ENCODE measurements around the gene NOX5. TPM values are rescaled to one million over a fixed set of nuclear protein-coding genes. Genes with fewer than 3 reads are reported as not detected.
"Not testable (repeated sequence)": the region's sequence is repeated elsewhere in the genome, so short reads cannot be mapped to it uniquely, and the experiment has no call there.

The NOX5 gene
- total RNA-seq, 5 donors from 2014 or later (not counting 1 experiment from before 2014, with no cell fraction given): 0.10 TPM; not detected in 4

DNA sequence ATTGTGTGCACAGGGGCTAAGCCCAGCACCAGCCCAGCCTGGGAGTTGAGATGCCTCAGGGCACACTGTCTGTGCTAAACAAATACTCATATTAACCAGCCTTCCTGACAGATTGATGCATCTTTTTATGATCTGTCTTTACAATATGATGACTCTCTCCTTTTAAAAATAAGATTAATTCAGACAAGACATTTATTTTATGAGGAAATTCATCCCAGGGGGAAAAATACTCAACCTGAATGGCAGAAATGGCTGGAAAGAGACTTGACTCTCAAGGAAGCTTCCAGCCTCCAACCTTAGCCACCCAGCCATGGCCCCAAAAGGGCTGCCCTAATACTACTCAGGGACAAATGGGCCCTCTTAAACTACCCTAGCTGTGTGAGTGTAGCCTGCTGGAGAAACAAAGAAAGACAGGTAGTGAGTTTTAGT, 46.9 kb downstream of the NOX5 start:
- Mint-ChIP-seq H3K27ac (peak overlapping the region; percentile 86 to 90), H3K27me3 (peaks cover 5 to 10% of the 10 kb centered on the region in 2 donors), H3K9me3 (no peaks in the 10 kb centered on the region), H3K4me3 (no peak overlapping the region), H3K36me3 (no peaks in the 10 kb centered on the region), H3K4me1 (peaks cover 29 to 38% (median 29%) of the 10 kb centered on the region in 3 donors)
- DNase-seq (no peak), ATAC-seq (replicated peaks in 1 of 4) (no peak)
- ChIA-PET CTCF (interaction anchor here in 1 of 2 donors (0.7 kb wide), 1 partner anchor 24 kb away, joined by 3 read pairs; no protein-coding TSS in a partner anchor), POLR2A (no interaction called here)
- Histone ChIP-seq H3K27ac (ENCODE audit: low read length) (no peak overlapping the region), H3K27me3 (replicated peaks in 1 of 2; ENCODE audit: control insufficient read depth in 2 of 2, extremely low read depth in 1 of 2, insufficient read depth in 2 of 2, low read length in 1 of 2) (peaks cover 0 to 20% of the 10 kb centered on the region in 2 experiments), H3K4me3 (ENCODE audit: control insufficient read depth in 1 of 2, extremely low read depth in 1 of 2, low read length in 1 of 2) (no peak overlapping the region), H3K9me3 (no peaks in the 10 kb centered on the region), H3K36me3 (ENCODE audit: control insufficient read depth in 2 of 2, extremely low read depth in 1 of 2, insufficient read depth in 1 of 2, low read length in 1 of 2) (no peaks in the 10 kb centered on the region), H3K4me1 (ENCODE audit: control insufficient read depth in 1 of 2, extremely low read depth in 1 of 2, insufficient read depth in 2 of 2, low read length in 2 of 2) (peaks cover 5 to 27% of the 10 kb centered on the region in 2 experiments)

GRCh38 chr15:69064649-69065048, 50.2 kb downstream of the NOX5 start:
- peaks cover 0 to 14% of the 10 kb centered on the region in 2 donors for H3K27me3 Mint-ChIP-seq

GRCh38 chr15:69066007-69066995, 51.8 kb downstream of the NOX5 start:
- Histone ChIP-seq H3K36me3 (ENCODE audit: control insufficient read depth in 2 of 2, extremely low read depth in 1 of 2, insufficient read depth in 1 of 2, low read length in 1 of 2) (no peaks in the 10 kb centered on the region), H3K4me3 (ENCODE audit: control insufficient read depth in 1 of 2, extremely low read depth in 1 of 2, low read length in 1 of 2) (no peak overlapping the region), H3K9me3 (no peaks in the 10 kb centered on the region), H3K27me3 (replicated peaks in 1 of 2; ENCODE audit: control insufficient read depth in 2 of 2, extremely low read depth in 1 of 2, insufficient read depth in 2 of 2, low read length in 1 of 2) (peaks cover 0 to 4% of the 10 kb centered on the region in 2 experiments), H3K4me1 (ENCODE audit: control insufficient read depth in 1 of 2, extremely low read depth in 1 of 2, insufficient read depth in 2 of 2, low read length in 2 of 2) (peaks cover 0 to 3% of the 10 kb centered on the region in 2 experiments), H3K27ac (ENCODE audit: low read length) (no peak overlapping the region)
- peaks cover 0 to 3% (median 2%) of the 10 kb centered on the region in 3 donors for H3K9me3 Mint-ChIP-seq
- no peaks in the 10 kb centered on the region for H3K36me3 Mint-ChIP-seq
- peaks cover 3 to 20% of the 10 kb centered on the region in 2 donors for H3K27me3 Mint-ChIP-seq
- 89% methylated on average over 7 of the region's 9 CpGs for WGBS (ENCODE audit: insufficient coverage)
- ATAC-seq (replicated peaks in 1 of 4) (no peak), DNase-seq (no peak)
- no peak overlapping the region for H3K4me3 Mint-ChIP-seq
- no peak overlapping the region for H3K27ac Mint-ChIP-seq
- H3K4me1 Mint-ChIP-seq: peaks cover 4 to 12% (median 5%) of the 10 kb centered on the region in 3 donors
- POLR2A ChIA-PET: interaction anchor here in 1 of 2 donors (0.5 kb wide), 1 partner anchor 8 kb away, joined by 6 read pairs; no protein-coding TSS in a partner anchor
- CTCF ChIA-PET: no interaction called here

More at GRCh38 chr15:69064649-69065048, 50.2 kb downstream of the NOX5 start:
- Histone ChIP-seq H3K4me3 (ENCODE audit: control insufficient read depth in 1 of 2, extremely low read depth in 1 of 2, low read length in 1 of 2) (no peak overlapping the region), H3K27ac (ENCODE audit: low read length) (no peak overlapping the region), H3K36me3 (ENCODE audit: control insufficient read depth in 2 of 2, extremely low read depth in 1 of 2, insufficient read depth in 1 of 2, low read length in 1 of 2) (no peaks in the 10 kb centered on the region), H3K9me3 (no peaks in the 10 kb centered on the region), H3K27me3 (replicated peaks in 1 of 2; ENCODE audit: control insufficient read depth in 2 of 2, extremely low read depth in 1 of 2, insufficient read depth in 2 of 2, low read length in 1 of 2) (peaks cover 0 to 2% of the 10 kb centered on the region in 2 experiments), H3K4me1 (ENCODE audit: control insufficient read depth in 1 of 2, extremely low read depth in 1 of 2, insufficient read depth in 2 of 2, low read length in 2 of 2) (peaks cover 2 to 18% of the 10 kb centered on the region in 2 experiments)
- Mint-ChIP-seq H3K4me1 (peaks cover 19 to 29% (median 21%) of the 10 kb centered on the region in 3 donors), H3K36me3 (no peaks in the 10 kb centered on the region), H3K27ac (no peak overlapping the region), H3K4me3 (no peak overlapping the region), H3K9me3 (no peaks in the 10 kb centered on the region)
- ChIA-PET CTCF (no interaction called here), POLR2A (no interaction called here)
- 87% methylated on average over 3 of the region's 3 CpGs for whole genome bisulfite sequencing (ENCODE audit: insufficient coverage)
- ATAC-seq (replicated peaks in 1 of 4): no peak
- DNase-seq: no peak

- Histone ChIP-seq H3K4me1 (ENCODE audit: control insufficient read depth in 1 of 2, extremely low read depth in 1 of 2, insufficient read depth in 2 of 2, low read length in 2 of 2) (no peaks in the 10 kb centered on the region), H3K36me3 (ENCODE audit: control insufficient read depth in 2 of 2, extremely low read depth in 1 of 2, insufficient read depth in 1 of 2, low read length in 1 of 2) (no peaks in the 10 kb centered on the region), H3K27me3 (replicated peaks in 1 of 2; ENCODE audit: control insufficient read depth in 2 of 2, extremely low read depth in 1 of 2, insufficient read depth in 2 of 2, low read length in 1 of 2) (peaks cover 0 to 4% of the 10 kb centered on the region in 2 experiments), H3K4me3 (ENCODE audit: control insufficient read depth in 1 of 2, extremely low read depth in 1 of 2, low read length in 1 of 2) (no peak overlapping the region), H3K27ac (ENCODE audit: low read length) (no peak overlapping the region), H3K9me3 (no peaks in the 10 kb centered on the region)
- WGBS (ENCODE audit: insufficient coverage): no CpG with 5 or more reads among the region's 1 CpG
- POLR2A ChIA-PET: no interaction called here
- no peaks in the 10 kb centered on the region for H3K36me3 Mint-ChIP-seq
- H3K27me3 Mint-ChIP-seq: peaks cover 11 to 30% of the 10 kb centered on the region in 2 donors
- no peak overlapping the region for H3K27ac Mint-ChIP-seq
- peaks cover 0 to 3% (median 0%) of the 10 kb centered on the region in 3 donors for H3K4me1 Mint-ChIP-seq
- H3K9me3 Mint-ChIP-seq: peaks cover 0 to 3% (median 2%) of the 10 kb centered on the region in 3 donors
- H3K4me3 Mint-ChIP-seq: no peak overlapping the region
- DNase-seq (no peak), ATAC-seq (replicated peaks in 1 of 4) (no peak)
- CTCF ChIA-PET: no interaction called here
These were observed 52.8 kb downstream of the NOX5 start for GRCh38 chr15:69067296-69067695.

- Mint-ChIP-seq H3K36me3 (no peaks in the 10 kb centered on the region), H3K4me1 (peaks cover 0 to under 1% (median 0%) of the 10 kb centered on the region in 3 donors), H3K27ac (no peak overlapping the region), H3K27me3 (peaks cover 13 to 32% of the 10 kb centered on the region in 2 donors), H3K9me3 (peaks cover 0 to 3% (median 2%) of the 10 kb centered on the region in 3 donors), H3K4me3 (no peak overlapping the region)
- ATAC-seq (replicated peaks in 1 of 4): no peak
- no peaks in the 10 kb centered on the region for H3K4me1 ChIP-seq (ENCODE audit: control insufficient read depth in 1 of 2, extremely low read depth in 1 of 2, insufficient read depth in 2 of 2, low read length in 2 of 2)
- no peaks in the 10 kb centered on the region for H3K9me3 ChIP-seq
- peaks cover 0 to 5% of the 10 kb centered on the region in 2 experiments for H3K27me3 ChIP-seq (replicated peaks in 1 of 2; ENCODE audit: control insufficient read depth in 2 of 2, extremely low read depth in 1 of 2, insufficient read depth in 2 of 2, low read length in 1 of 2)
- no CpG with 5 or more reads among the region's 3 CpGs for WGBS (ENCODE audit: insufficient coverage)
- H3K36me3 ChIP-seq (ENCODE audit: control insufficient read depth in 2 of 2, extremely low read depth in 1 of 2, insufficient read depth in 1 of 2, low read length in 1 of 2): no peaks in the 10 kb centered on the region
- no peak overlapping the region for H3K4me3 ChIP-seq (ENCODE audit: control insufficient read depth in 1 of 2, extremely low read depth in 1 of 2, low read length in 1 of 2)
- DNase-seq: no peak
- no peak overlapping the region for H3K27ac ChIP-seq (ENCODE audit: low read length)
- CTCF ChIA-PET: no interaction called here
- POLR2A ChIA-PET: no interaction called here
These were observed 53.7 kb downstream of the NOX5 start for GRCh38 chr15:69068157-69068556.

GRCh38 chr15:69069290-69069689, 54.8 kb downstream of the NOX5 start:
- H3K36me3 Mint-ChIP-seq; H3K36me3 ChIP-seq (ENCODE audit: control insufficient read depth in 2 of 2, extremely low read depth in 1 of 2, insufficient read depth in 1 of 2, low read length in 1 of 2); CTCF ChIA-PET; H3K4me1 ChIP-seq (ENCODE audit: control insufficient read depth in 1 of 2, extremely low read depth in 1 of 2, insufficient read depth in 2 of 2, low read length in 2 of 2); H3K27ac ChIP-seq (ENCODE audit: low read length); DNase-seq; H3K4me3 ChIP-seq (ENCODE audit: control insufficient read depth in 1 of 2, extremely low read depth in 1 of 2, low read length in 1 of 2); H3K9me3 ChIP-seq; H3K9me3 Mint-ChIP-seq; ATAC-seq (replicated peaks in 1 of 4); H3K4me1 Mint-ChIP-seq; H3K27ac Mint-ChIP-seq; POLR2A ChIA-PET; H3K4me3 Mint-ChIP-seq: not testable (repeated sequence)
- peaks cover 21 to 40% of the 10 kb centered on the region in 2 donors for H3K27me3 Mint-ChIP-seq
- H3K27me3 ChIP-seq (replicated peaks in 1 of 2; ENCODE audit: control insufficient read depth in 2 of 2, extremely low read depth in 1 of 2, insufficient read depth in 2 of 2, low read length in 1 of 2): peaks cover 0 to 11% of the 10 kb centered on the region in 2 experiments

Measured in T-cell (primary cell).